ENCODE data around the gene UBL4B.

DNA sequence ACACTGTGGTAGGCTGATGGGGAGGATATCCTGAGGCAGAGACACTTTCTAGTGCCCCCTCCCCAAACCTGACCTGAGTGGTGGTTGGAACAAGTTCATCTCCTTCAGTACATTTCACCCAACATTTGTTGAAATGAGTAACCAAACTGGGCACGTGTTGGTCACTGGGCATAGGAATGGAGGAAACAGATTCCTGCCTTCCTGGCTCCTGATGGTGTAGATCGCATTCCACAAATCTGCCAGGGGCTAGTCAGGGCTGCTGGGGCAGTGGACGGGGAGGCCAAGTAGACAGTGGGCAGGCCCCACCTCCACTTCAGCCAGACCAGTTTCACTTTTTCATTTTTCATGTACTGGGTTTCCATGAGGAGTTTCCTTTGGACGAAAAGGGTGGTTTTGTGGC, 25.3 kb upstream of the UBL4B start:
- no peak for TF ChIP-seq YY1 (IDR thresholded peaks at IDR 0.05; ENCODE audit: insufficient read depth, insufficient read length)
- no peak for TF ChIP-seq SUZ12 (IDR thresholded peaks at IDR 0.05; ENCODE audit: extremely low read depth, insufficient read depth, insufficient read length)

Measured in NT2/D1 (cell line).